Activated CD4-positive, alpha-beta T cell treated with anti-CD3 and anti-CD28 coated beads, Interleukin-2, amount 50 U/mL, for 24 hours (primary cell): ENCODE results near the gene VANGL1.

Source experiments
- DNase-seq, 2 donors: peaks; one replicate each; pipeline ENCODE4 v3.0.0-alpha.2; 2020; ENCODE audit warnings: low read depth in 1 of 2, low spot score in 1 of 2

VANGL1 gene

DNA sequence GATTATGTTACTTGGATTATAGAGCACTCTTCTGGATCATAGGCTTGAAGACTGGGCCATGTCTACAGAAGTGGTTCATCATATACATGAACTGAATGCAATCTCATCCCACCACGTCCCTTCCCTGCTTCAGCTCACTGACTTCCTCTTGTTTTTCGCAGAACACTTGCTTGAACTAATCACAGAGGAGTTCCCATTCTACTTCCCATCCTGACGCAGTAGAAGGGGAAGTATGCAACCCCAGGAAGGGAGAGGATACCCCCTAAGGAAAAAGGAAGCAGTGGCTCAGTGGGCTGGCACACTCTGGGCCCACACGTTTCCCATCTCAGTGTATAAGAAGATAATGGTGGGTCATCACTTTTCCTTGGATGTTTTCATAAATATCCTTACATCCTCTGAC, 90.5 kb downstream of the VANGL1 start:
- no peak for DNase-seq

DNA sequence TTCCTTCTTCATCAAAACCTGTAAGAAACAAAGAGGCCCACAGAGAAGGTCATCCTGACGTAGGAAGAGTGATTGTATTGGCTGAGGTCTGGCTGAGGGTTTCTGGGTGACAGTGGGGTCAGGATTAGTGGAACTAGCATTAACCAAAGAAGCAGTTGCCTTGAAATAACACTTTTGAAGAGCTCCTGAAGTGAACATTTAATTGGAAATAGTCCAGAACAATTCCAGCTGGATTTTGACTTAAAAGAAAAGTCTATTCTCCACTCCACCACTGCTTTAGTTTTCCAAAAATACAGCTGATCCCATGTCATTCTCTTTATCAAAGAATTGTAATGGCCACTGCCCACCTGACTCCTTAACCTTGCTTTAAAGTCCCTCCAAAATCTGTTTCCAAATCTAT, 99.0 kb downstream of the VANGL1 start:
- DNase-seq, result no peak

DNA sequence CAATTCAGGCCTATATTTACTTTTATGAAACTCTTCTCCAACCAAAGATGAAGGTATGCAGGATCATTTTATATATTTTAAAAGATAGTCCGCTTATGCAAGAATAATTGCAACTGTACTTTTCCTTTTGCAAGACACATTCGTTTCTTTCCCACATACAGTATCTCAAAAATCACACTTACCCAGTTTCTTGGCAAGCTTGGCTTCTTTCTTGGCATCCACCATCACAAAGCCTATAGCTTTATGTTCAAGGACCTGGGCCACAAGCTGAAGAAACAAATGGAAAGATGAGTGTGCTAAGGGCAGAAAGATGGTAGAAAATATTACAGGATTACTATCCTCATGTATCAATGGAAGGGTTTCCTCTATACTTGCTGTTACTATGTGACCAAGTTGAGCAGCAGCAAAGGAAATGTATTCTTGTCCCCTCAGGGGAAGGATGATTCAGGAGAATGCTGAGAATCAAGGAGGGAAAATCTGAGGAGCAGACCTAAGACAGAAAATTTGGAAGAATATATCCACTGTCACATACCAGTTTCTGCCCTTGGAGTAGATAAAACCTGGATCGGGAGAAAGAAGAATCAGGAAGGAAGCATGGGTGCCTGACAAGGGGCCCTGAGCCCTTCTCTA, 103.0 kb downstream of the VANGL1 start:
- no peak for DNase-seq

DNA sequence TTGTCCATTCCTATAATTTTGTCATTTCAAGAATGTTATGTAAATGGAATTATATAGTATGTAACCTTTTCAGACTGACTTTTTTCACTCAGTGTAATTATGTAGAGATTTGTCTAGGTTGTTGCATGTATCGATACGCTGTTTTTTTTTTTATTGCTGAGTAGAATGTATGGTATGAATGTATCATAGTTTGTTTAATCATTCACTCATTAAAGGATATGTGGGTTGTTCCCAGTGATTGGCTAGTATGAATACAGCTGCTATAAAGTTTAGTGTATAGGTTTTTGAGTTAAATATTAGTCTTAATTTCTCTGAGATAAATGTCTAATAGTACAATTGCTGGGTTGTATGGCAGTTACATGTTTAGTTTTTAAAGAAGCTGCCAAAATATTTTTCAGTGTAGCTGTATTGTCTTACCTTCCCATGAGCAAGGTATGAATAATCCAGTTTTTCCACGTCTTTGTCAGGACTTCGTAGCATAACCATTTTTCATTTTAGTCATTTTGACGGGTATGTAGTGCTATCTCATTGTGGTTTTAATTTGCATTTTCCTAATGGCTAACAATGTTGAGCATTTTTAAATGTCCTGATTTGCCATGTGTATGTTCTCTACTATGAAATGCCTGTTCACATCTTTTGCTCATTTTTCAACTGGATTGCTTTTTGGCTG, 104.4 kb downstream of the VANGL1 start:
- DNase-seq, result no peak
